ENCODE measurements around the gene P2RX5.

DNA sequence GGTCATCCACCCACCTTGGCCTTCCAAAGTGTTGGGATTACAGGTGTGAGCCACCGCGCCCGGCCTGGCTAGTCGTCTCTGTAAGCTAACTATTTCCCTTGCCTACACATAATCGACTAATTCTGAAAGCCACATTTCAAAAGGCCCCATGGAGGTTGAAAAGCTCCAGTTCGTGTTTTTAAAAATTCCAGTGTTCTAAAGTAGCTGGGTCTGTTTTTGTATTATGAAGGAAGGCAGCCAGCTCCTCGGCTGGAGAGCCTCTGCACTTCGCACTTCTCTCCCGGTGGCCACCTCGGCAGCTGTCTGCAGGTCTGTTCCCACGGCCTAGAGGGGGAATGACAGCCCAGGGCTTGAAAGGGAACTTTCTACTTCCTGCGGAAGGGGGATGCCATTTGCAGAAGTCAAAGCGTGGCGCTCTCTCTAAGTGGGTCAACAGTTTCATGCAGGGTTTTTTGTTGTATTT lies 44.7 kb upstream of the P2RX5 start:
- no peak for TF ChIP-seq CTCF (IDR thresholded peaks at IDR 0.05)
- no peak for TF ChIP-seq CBFB (CRISPR knock-in tag; IDR thresholded peaks at IDR 0.05; ENCODE audit: low read depth)
- no peak for TF ChIP-seq TCF7 (CRISPR knock-in tag; IDR thresholded peaks at IDR 0.05; ENCODE audit: low read depth)
- no peak for TF ChIP-seq FOXJ3 (CRISPR knock-in tag; IDR thresholded peaks at IDR 0.05; ENCODE audit: borderline replicate concordance)
- TF ChIP-seq, protein P1, sequence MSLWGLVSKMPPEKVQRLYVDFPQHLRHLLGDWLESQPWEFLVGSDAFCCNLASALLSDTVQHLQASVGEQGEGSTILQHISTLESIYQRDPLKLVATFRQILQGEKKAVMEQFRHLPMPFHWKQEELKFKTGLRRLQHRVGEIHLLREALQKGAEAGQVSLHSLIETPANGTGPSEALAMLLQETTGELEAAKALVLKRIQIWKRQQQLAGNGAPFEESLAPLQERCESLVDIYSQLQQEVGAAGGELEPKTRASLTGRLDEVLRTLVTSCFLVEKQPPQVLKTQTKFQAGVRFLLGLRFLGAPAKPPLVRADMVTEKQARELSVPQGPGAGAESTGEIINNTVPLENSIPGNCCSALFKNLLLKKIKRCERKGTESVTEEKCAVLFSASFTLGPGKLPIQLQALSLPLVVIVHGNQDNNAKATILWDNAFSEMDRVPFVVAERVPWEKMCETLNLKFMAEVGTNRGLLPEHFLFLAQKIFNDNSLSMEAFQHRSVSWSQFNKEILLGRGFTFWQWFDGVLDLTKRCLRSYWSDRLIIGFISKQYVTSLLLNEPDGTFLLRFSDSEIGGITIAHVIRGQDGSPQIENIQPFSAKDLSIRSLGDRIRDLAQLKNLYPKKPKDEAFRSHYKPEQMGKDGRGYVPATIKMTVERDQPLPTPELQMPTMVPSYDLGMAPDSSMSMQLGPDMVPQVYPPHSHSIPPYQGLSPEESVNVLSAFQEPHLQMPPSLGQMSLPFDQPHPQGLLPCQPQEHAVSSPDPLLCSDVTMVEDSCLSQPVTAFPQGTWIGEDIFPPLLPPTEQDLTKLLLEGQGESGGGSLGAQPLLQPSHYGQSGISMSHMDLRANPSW (CRISPR knock-in tag; conservative IDR thresholded peaks at IDR 0.05; ENCODE audit: low read depth) = no peak
- TF ChIP-seq, protein P2, sequence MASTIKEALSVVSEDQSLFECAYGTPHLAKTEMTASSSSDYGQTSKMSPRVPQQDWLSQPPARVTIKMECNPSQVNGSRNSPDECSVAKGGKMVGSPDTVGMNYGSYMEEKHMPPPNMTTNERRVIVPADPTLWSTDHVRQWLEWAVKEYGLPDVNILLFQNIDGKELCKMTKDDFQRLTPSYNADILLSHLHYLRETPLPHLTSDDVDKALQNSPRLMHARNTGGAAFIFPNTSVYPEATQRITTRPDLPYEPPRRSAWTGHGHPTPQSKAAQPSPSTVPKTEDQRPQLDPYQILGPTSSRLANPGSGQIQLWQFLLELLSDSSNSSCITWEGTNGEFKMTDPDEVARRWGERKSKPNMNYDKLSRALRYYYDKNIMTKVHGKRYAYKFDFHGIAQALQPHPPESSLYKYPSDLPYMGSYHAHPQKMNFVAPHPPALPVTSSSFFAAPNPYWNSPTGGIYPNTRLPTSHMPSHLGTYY (CRISPR knock-in tag; IDR thresholded peaks at IDR 0.05) = no peak
- no peak for TF ChIP-seq USF2 (CRISPR knock-in tag; IDR thresholded peaks at IDR 0.05)
- no peak for TF ChIP-seq E2F4 (CRISPR knock-in tag; IDR thresholded peaks at IDR 0.05; ENCODE audit: borderline replicate concordance, low read depth)
- TF ChIP-seq, protein P3, sequence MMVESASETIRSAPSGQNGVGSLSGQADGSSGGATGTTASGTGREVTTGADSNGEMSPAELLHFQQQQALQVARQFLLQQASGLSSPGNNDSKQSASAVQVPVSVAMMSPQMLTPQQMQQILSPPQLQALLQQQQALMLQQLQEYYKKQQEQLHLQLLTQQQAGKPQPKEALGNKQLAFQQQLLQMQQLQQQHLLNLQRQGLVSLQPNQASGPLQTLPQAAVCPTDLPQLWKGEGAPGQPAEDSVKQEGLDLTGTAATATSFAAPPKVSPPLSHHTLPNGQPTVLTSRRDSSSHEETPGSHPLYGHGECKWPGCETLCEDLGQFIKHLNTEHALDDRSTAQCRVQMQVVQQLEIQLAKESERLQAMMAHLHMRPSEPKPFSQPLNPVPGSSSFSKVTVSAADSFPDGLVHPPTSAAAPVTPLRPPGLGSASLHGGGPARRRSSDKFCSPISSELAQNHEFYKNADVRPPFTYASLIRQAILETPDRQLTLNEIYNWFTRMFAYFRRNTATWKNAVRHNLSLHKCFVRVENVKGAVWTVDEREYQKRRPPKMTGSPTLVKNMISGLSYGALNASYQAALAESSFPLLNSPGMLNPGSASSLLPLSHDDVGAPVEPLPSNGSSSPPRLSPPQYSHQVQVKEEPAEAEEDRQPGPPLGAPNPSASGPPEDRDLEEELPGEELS (CRISPR knock-in tag; IDR thresholded peaks at IDR 0.05) = no peak
- TF ChIP-seq JUN (CRISPR knock-in tag; IDR thresholded peaks at IDR 0.05) = no peak
- no peak for TF ChIP-seq ZBTB21 (CRISPR knock-in tag; IDR thresholded peaks at IDR 0.05; ENCODE audit: borderline replicate concordance)

All from WTC11 (cell line).